ES-I3 (cell line): Measurements from ENCODE around the gene LMO7.

Experiments used
- H3K36me3 ChIP-seq: 2 replicates; pipeline ENCODE4 v1.6.1; 2013; ENCODE audit warnings: mild to moderate bottlenecking, low read length, control low read depth, moderate library complexity; ENCODE audit not compliant: insufficient read depth
- H3K4me1 ChIP-seq: 2 replicates; pipeline ENCODE4 v1.6.1; 2013; ENCODE audit warnings: mild to moderate bottlenecking, control low read depth, low read length; ENCODE audit not compliant: insufficient read depth
- H3K9ac ChIP-seq: 2 replicates; pipeline ENCODE4 v1.6.1; 2013; ENCODE audit warnings: low read depth, mild to moderate bottlenecking, low read length, moderate library complexity
- H3K9me3 ChIP-seq: 2 replicates; pipeline ENCODE4 v1.6.1; 2013; ENCODE audit warnings: mild to moderate bottlenecking, low read length, moderate library complexity; ENCODE audit not compliant: control insufficient read depth, insufficient read depth

The LMO7 gene

GRCh38 chr13:75811841-75812240 is 175.7 kb downstream of the LMO7 start:
- Histone ChIP-seq H3K36me3 (no peaks in the 10 kb centered on the region), H3K4me1 (no peaks in the 10 kb centered on the region), H3K9ac (no peak overlapping the region), H3K9me3 (no peaks in the 10 kb centered on the region)

- Histone ChIP-seq H3K36me3 (no peaks in the 10 kb centered on the region), H3K9me3 (no peaks in the 10 kb centered on the region), H3K4me1 (no peaks in the 10 kb centered on the region), H3K9ac (no peak overlapping the region)
These were observed 176.6 kb downstream of the LMO7 start for GRCh38 chr13:75812751-75813181.

DNA sequence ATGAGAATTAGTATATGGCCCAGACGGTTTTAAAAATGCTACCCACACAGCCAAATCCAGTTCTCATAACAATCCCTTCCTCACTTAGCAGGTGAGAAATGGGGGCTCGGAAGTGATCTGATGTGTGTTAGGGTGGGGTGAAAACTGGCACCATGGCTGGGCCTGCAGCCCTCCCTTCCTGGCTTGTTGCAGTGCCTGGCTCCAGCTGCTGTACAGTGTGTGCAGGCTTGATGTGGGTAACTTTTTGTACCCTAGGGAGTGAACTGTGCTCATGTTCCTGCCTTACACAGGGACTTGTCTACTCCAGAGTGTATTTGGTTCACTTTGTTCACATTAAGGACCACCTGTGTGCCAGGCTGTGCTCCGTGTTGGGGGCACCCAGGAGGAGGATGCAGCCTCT is 177.2 kb downstream of the LMO7 start:
- H3K9me3 ChIP-seq: no peaks in the 10 kb centered on the region

DNA sequence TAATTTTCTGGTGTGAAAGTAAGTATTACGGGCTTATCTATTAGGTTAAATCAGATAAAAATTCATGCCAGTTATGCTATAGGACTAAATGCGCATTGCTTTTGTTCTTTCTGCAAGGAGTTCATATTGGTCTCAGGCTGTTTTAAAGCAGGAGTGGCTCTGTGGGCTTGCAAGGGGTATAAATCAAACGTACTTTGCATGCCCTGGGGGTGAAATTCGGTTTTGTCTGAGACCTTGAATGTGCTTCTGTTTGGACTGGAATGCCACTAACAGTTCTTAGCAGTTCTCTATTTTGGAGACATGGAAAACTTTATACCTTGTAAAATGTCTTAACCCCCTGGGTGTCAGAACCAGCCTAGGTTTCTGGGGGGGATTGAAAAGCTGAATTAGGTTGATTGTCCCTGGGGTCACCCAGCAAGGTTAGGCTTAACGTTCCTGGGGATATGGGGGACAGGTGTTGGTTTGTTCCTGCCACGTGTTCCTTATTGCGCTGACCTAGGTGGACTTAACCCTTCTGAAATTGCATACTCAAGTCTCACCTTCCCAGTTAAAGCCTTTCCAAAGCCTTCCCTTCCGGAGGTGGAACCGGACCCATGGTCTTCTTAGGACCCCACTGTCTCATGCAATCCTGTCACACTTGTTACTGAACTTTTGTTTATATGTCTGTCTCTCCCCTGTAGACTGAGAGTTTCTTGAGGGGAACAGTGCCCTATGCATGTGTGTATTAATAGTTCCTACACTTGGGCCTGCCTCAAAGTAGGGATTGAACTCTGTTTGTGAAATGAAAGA is 182.2 kb downstream of the LMO7 start:
- Histone ChIP-seq H3K9me3 (no peaks in the 10 kb centered on the region), H3K4me1 (peaks cover 10% of the 10 kb centered on the region; the same call in 1 of the 2 replicates), H3K36me3 (no peaks in the 10 kb centered on the region), H3K9ac (no peak overlapping the region)

More for the DNA sequence above, 177.2 kb downstream of the LMO7 start:
- no peaks in the 10 kb centered on the region for H3K36me3 ChIP-seq
- no peak overlapping the region for H3K9ac ChIP-seq
- H3K4me1 ChIP-seq: peaks cover 5% of the 10 kb centered on the region; the same call in 1 of the 2 replicates

DNA sequence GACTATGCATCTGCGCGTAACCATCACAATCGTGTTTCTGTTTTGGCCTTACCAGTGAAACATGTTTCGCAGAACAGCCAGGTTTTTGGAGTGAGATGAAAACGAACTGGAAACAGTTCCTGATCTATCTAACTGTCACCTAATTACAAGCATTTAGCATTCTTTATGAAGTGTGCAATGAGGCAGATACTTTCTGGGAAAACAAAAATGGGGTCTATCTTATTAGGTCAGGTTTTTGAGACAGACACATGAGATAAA is 182.8 kb downstream of the LMO7 start:
- Histone ChIP-seq H3K36me3 (0 out of 2 replicates have a peak, but pooled peaks cover 3% of the 10 kb centered on the region), H3K9ac (no peak overlapping the region), H3K4me1 (peaks cover 10% of the 10 kb centered on the region; the same call in 1 of the 2 replicates)

DNA sequence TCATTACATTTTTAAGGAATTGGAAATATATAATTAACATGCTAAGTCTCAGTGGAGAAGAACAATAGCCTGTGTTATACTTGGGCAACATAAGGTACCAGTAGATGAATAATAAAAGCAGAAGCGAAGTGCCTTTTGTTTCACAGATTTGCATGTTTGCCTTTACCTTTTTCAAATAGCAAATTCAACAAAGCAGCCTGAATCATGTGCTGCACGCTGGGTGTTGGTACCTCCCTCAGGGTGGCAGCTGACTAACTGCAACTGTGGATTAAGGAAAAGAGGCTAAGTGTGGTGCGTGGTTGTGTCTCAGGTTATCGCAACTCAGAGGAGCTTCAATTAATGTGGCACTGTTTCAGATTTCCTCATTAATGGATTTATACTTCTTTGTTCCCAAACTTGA is 189.0 kb downstream of the LMO7 start:
- peaks cover 12% of the 10 kb centered on the region for H3K4me1 ChIP-seq
- no peak overlapping the region for H3K9ac ChIP-seq
- H3K36me3 ChIP-seq: 0 out of 2 replicates have a peak, but pooled peaks cover 3% of the 10 kb centered on the region
- no peaks in the 10 kb centered on the region for H3K9me3 ChIP-seq

More for the DNA sequence above, 182.8 kb downstream of the LMO7 start:
- no peaks in the 10 kb centered on the region for H3K9me3 ChIP-seq

- 0 out of 2 replicates have a peak, but pooled peaks cover 3% of the 10 kb centered on the region for H3K36me3 ChIP-seq
These were observed 189.5 kb downstream of the LMO7 start for GRCh38 chr13:75825594-75825993.

GRCh38 chr13:75826391-75826790 is 190.3 kb downstream of the LMO7 start:
- Histone ChIP-seq H3K36me3 (0 out of 2 replicates have a peak, but pooled peaks cover 3% of the 10 kb centered on the region), H3K9ac (no peak overlapping the region), H3K9me3 (no peaks in the 10 kb centered on the region), H3K4me1 (peaks cover 12% of the 10 kb centered on the region)

More at GRCh38 chr13:75825594-75825993, 189.5 kb downstream of the LMO7 start:
- Histone ChIP-seq H3K4me1 (peaks cover 12% of the 10 kb centered on the region), H3K9ac (no peak overlapping the region), H3K9me3 (no peaks in the 10 kb centered on the region)

GRCh38 chr13:75829830-75830229 is 193.7 kb downstream of the LMO7 start:
- no peaks in the 10 kb centered on the region for H3K9me3 ChIP-seq
- H3K4me1 ChIP-seq: peaks cover 12% of the 10 kb centered on the region
- H3K36me3 ChIP-seq: no peaks in the 10 kb centered on the region
- no peak overlapping the region for H3K9ac ChIP-seq

GRCh38 chr13:75830842-75831241 is 194.7 kb downstream of the LMO7 start:
- no peaks in the 10 kb centered on the region for H3K9me3 ChIP-seq
- H3K9ac ChIP-seq: no peak overlapping the region
- peaks cover 4% of the 10 kb centered on the region; the same call in 1 of the 2 replicates for H3K4me1 ChIP-seq
- H3K36me3 ChIP-seq: no peaks in the 10 kb centered on the region

DNA sequence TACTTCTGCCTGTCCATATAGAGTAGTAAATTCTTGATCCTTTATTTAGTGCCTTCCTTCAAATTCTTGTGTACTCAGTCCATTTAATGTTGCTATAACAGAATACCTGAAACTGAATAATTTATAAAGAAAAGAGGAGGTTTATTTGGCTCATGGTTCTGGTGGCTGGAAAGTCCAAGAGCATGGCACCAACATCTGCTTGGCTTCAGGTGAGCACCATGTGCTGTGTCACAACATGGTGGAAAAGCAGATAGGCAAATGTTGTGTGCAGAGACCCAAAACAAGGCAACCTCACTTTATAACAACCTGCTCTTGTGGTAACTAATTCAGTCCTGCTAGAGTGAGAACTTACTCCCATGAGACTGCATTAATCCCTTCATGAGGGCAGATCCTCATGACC is 195.3 kb downstream of the LMO7 start:
- Histone ChIP-seq H3K9ac (no peak overlapping the region), H3K9me3 (no peaks in the 10 kb centered on the region), H3K36me3 (no peaks in the 10 kb centered on the region), H3K4me1 (peaks cover 1% of the 10 kb centered on the region; the same call in 1 of the 2 replicates)

DNA sequence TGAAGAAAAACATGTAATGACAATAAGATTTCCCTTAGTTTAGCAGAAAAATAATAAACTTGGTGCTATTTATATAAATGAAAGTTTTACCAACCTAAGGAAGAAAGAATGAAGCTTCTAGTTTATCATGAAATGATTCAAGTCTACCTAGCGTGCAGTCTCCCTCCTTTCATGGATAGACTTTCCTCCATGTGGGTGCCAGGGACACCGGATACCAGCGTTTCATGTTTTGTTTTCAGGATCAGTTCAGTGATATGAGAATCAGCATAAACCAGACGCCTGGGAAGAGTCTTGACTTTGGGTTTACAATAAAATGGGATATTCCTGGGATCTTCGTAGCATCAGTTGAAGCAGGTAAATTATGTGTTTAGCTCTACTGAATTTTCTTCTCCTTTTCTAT is 196.7 kb downstream of the LMO7 start:
- Histone ChIP-seq H3K9ac (no peak overlapping the region), H3K9me3 (no peaks in the 10 kb centered on the region), H3K4me1 (no peaks in the 10 kb centered on the region), H3K36me3 (no peaks in the 10 kb centered on the region)

GRCh38 chr13:75836441-75836840 is 200.3 kb downstream of the LMO7 start:
- H3K9ac ChIP-seq: no peak overlapping the region
- H3K36me3 ChIP-seq: no peaks in the 10 kb centered on the region
- no peaks in the 10 kb centered on the region for H3K4me1 ChIP-seq
- H3K9me3 ChIP-seq: no peaks in the 10 kb centered on the region

DNA sequence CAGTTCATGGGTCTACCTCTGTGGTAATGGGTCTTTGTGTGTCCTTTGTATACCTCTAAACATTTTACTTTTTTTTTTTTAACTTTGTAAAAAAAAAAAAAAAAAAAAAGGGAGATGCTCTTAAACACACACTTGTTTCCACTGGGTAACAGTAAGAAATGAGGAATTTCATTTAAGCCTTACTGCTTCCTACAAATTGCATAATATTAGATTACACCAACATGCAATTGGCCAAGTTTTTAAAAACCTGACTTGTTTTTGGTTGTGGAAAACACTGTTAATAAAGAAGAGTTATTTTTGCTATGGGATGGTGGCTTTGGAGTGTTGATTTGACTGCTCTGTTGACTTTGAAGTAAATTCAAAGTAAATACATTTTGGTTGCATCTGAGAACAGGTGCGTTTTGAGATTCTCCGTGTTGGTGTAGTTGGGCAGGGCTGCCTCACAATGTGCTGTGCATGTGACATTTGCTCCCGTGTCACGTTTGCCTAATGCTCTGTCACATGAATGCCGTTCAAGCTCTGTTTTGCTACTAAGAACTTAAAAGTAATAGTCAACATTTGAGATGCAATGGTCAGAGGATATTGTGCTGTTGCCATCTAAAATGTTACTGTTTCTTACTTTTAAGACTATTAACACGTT is 202.4 kb downstream of the LMO7 start:
- Histone ChIP-seq H3K36me3 (no peaks in the 10 kb centered on the region), H3K9me3 (no peaks in the 10 kb centered on the region)

GRCh38 chr13:75839406-75839805 is 203.3 kb downstream of the LMO7 start:
- Histone ChIP-seq H3K36me3 (no peaks in the 10 kb centered on the region), H3K9ac (no peak overlapping the region), H3K9me3 (no peaks in the 10 kb centered on the region), H3K4me1 (no peaks in the 10 kb centered on the region)

More for the DNA sequence above, 202.4 kb downstream of the LMO7 start:
- Histone ChIP-seq H3K4me1 (no peaks in the 10 kb centered on the region), H3K9ac (no peak overlapping the region)
